ENCODE measurements around the gene MERTK. TPM values are rescaled to one million over a fixed set of nuclear protein-coding genes. Genes with fewer than 3 reads are reported as not detected.

MERTK gene
- total and polyA plus RNA-seq, 10 of the 15 experiments (the other 5 are each of a cell fraction or from before 2014, with no cell fraction given), result 0.13 to 30.6 (median 0.50) TPM

DNA sequence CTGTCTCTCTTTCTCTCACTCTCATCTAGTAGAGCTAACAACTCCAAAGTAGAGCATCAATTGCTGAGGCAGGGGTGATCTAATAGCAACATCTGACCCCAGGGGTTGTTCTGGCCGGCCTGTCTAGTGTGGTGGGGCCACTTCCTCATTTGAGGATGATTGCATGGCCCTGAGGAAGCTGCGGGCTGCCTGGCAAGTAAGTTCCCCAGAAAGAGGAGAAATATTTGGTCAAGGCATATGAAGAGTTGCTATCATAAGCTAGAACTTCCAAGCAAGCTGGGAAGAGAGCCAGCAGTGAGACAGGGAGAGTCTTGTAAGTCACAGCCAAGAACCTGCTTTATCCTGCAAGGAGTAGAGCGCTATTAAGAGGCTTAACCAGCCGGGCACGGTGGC is 105.8 kb downstream of the MERTK start (continued):
- peak; percentile 68 for TF ChIP-seq RUNX3 (IDR thresholded peaks at IDR 0.05; ENCODE audit: low read length)
- no peak for TF ChIP-seq GATAD2B (conservative IDR thresholded peaks at IDR 0.05; ENCODE audit: low read depth)
- TF ChIP-seq, protein P1, sequence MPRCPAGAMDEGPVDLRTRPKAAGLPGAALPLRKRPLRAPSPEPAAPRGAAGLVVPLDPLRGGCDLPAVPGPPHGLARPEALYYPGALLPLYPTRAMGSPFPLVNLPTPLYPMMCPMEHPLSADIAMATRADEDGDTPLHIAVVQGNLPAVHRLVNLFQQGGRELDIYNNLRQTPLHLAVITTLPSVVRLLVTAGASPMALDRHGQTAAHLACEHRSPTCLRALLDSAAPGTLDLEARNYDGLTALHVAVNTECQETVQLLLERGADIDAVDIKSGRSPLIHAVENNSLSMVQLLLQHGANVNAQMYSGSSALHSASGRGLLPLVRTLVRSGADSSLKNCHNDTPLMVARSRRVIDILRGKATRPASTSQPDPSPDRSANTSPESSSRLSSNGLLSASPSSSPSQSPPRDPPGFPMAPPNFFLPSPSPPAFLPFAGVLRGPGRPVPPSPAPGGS (IDR thresholded peaks at IDR 0.05; ENCODE audit: borderline replicate concordance, insufficient read depth, low read depth, low read length, poor library complexity, severe bottlenecking), result no peak
- no peak for TF ChIP-seq NBN (IDR thresholded peaks at IDR 0.05)
- no peak for TF ChIP-seq ZNF207 (IDR thresholded peaks at IDR 0.05; ENCODE audit: borderline replicate concordance)
- TF ChIP-seq HDAC2 (IDR thresholded peaks at IDR 0.05), result no peak
- no peak for TF ChIP-seq CEBPZ (IDR thresholded peaks at IDR 0.05; ENCODE audit: low read depth, low read length)
- TF ChIP-seq CBX3 (IDR thresholded peaks at IDR 0.05; ENCODE audit: borderline replicate concordance, low read depth), result no peak
- TF ChIP-seq ETV6 (conservative IDR thresholded peaks at IDR 0.05 in 1 of 2, IDR thresholded peaks at IDR 0.05 in 1 of 2; ENCODE audit: borderline replicate concordance in 1 of 2, low read depth in 1 of 2), result 0 out of 4 replicates have a peak, but pooled peaks of 1 of the 2 experiments have one; percentile 24
- TF ChIP-seq HDAC6 (IDR thresholded peaks at IDR 0.05; ENCODE audit: unreplicated experiment), result no peak
- TF ChIP-seq CUX1 (IDR thresholded peaks at IDR 0.05; ENCODE audit: insufficient replicate concordance, low read depth, low read length), result no peak
- TF ChIP-seq CBX5 (IDR thresholded peaks at IDR 0.05; ENCODE audit: low read depth), result no peak
- TF ChIP-seq FOXM1 (IDR thresholded peaks at IDR 0.05; ENCODE audit: low read depth, low read length), result no peak
- TF ChIP-seq ASH2L (IDR thresholded peaks at IDR 0.05; ENCODE audit: borderline replicate concordance, low read depth), result no peak
- no peak for TF ChIP-seq ATF2 (IDR thresholded peaks at IDR 0.05; ENCODE audit: low read length)
- TF ChIP-seq, protein P2, sequence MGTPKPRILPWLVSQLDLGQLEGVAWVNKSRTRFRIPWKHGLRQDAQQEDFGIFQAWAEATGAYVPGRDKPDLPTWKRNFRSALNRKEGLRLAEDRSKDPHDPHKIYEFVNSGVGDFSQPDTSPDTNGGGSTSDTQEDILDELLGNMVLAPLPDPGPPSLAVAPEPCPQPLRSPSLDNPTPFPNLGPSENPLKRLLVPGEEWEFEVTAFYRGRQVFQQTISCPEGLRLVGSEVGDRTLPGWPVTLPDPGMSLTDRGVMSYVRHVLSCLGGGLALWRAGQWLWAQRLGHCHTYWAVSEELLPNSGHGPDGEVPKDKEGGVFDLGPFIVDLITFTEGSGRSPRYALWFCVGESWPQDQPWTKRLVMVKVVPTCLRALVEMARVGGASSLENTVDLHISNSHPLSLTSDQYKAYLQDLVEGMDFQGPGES (IDR thresholded peaks at IDR 0.05), result no peak
- no peak for TF ChIP-seq MXI1 (IDR thresholded peaks at IDR 0.05; ENCODE audit: low read depth, low read length)
- TF ChIP-seq PAX5 (IDR thresholded peaks at IDR 0.05; ENCODE audit: borderline replicate concordance, low read depth, low read length), result no peak

Data from GM12878 (cell line).